Omental fat pad (tissue), 4 donors: ENCODE results near the gene PMEPA1. TPM values are rescaled to one million over a fixed set of nuclear protein-coding genes. Genes with fewer than 3 reads are reported as not detected.

Source experiments
- ATAC-seq: fragments of 150-250 bp; one replicate; pipeline ENCODE4 v1.9.1; 2016; ENCODE audit warnings: mild to moderate bottlenecking, moderate library complexity; ENCODE audit not compliant: low FRiP score
- DNase-seq: peaks from one replicate; pipeline ENCODE4 v3.0.0-alpha.2; 2019; ENCODE audit warnings: low spot score
- total RNA-seq, 4 donors: library from RNA; depleted of rRNA; stranded (reverse); fragments of >200 nt; gene quantifications; one replicate each; pipeline ENCODE4 v1.1.0, GENCODE V29; 2016
- TF ChIP-seq, protein P1 (sequence below), 3 donors: fragments of 450-650 bp; IDR thresholded peaks; one replicate each; pipeline ENCODE4 v1.5.1; 2016 to 2017; ENCODE audit warnings: antibody characterized with exemption in 3 of 3, mild to moderate bottlenecking in 3 of 3, moderate library complexity in 2 of 3

The PMEPA1 gene
- total RNA-seq, 4 donors from 2014 or later: 10.4 to 42.7 (median 18.9) TPM

DNA sequence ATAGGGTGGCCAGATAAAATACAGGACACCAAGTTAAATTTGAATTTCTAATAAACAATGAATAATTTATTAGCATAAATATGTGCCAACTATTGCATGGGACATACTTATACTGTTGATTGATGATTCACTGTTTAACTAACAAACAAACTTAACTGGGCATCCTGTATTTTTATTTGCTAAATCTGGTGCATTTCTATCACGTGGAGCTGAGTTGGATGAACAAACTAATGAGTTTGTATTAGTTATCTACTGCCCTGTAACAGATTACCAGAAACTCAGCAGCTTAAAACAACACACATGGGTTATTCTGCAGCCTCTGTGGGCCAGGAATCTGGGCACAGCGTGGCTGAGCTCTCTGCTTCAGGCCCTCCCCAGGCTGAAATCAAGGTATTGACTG lies 28.2 kb upstream of the PMEPA1 start:
- no peak for DNase-seq
- ATAC-seq: no peak
- TF ChIP-seq, protein P1, sequence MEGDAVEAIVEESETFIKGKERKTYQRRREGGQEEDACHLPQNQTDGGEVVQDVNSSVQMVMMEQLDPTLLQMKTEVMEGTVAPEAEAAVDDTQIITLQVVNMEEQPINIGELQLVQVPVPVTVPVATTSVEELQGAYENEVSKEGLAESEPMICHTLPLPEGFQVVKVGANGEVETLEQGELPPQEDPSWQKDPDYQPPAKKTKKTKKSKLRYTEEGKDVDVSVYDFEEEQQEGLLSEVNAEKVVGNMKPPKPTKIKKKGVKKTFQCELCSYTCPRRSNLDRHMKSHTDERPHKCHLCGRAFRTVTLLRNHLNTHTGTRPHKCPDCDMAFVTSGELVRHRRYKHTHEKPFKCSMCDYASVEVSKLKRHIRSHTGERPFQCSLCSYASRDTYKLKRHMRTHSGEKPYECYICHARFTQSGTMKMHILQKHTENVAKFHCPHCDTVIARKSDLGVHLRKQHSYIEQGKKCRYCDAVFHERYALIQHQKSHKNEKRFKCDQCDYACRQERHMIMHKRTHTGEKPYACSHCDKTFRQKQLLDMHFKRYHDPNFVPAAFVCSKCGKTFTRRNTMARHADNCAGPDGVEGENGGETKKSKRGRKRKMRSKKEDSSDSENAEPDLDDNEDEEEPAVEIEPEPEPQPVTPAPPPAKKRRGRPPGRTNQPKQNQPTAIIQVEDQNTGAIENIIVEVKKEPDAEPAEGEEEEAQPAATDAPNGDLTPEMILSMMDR (IDR thresholded peaks at IDR 0.05): no peak

DNA sequence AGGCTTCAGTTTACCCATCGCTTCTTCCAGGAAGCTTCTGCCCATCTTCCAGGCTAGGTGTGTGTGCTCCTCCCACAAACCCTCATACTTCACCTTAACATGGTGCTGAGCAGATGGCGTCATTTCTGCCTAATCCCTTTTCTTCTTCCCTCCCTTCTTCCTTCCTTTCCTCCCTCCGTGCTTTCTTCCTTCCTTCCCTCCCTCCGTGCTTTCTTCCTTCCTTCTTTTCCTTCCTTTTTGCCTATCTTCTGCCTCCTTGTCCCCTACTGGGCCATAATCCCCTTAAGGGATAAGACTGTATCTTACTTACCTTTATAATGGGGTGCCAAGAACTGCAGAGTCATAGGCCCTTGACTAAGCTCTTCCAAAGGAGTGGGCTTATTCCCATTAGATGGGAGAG lies 27.5 kb upstream of the PMEPA1 start:
- TF ChIP-seq, protein P1 (IDR thresholded peaks at IDR 0.05): no peak
- ATAC-seq (no peak), DNase-seq (no peak)

DNA sequence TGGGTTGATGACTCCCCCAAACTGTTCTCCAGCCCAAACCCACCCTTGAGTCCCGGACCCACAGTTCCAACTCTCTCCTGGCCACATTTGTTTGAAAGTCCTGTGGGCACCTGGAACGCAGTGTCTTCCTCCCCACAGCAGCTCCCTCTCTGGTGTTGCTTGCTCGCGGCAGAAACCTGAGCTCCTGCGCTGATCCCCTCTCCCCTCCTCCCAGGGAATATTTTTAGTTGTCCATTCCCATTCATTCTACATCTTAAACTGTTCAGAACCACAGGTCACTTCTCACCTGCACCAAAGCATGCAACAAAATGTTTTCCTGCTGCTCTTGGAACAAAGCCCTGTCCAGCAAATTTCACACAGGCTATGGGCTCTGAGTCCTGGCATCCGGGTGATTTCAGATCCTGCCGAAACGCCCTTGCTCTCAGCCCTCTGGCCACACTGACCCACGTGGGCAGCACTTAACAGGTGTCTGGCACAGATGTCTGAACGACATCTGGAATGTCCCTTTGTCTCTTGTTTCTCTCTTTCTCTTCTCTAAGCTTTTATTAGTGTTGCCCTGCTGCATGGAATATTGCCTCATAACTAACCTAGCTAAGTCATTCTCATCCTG lies 27.0 kb upstream of the PMEPA1 start:
- DNase-seq (no peak), ATAC-seq (no peak)
- TF ChIP-seq, protein P1 (IDR thresholded peaks at IDR 0.05): no peak

DNA sequence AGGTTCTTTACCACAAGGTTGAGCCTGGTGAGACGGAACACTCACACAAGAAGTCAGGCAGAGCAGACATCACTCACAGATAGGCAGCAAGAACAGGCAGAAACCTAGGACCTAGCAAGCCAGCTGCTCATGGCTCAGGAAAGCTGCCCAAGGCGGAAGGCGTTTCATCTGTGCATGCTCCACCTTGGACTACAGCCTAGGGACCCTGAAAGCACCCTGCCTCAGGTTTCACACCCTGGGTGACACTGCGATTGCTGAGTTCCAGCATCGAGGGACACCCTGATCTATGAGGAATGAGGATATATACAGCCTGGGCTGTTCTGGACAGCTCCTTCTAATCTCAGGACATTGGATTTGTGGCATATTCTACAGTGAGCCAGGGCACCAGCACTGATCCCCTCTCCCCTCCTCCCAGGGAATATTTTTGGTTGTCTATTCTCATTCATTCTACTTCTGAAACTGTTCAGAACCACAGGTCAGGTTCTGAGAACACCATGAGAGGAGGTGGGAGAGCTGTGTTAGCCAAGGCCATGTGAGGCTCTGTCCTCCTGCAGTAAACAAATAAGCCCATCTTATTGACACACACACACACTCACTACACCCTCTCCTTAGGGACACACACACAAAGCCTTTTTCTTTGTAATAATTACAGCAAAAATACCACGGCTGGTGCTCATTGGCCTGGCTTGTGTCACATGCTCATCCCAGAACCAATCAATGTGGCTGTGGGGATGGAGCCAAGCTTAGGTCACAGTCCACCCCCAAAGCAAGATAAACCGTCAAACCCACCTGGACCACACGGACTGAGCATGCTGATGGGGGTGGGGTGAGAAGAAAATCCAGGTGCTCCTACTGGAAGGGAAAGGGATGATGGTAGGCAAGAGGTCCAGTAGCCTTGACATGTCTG lies 26.3 kb upstream of the PMEPA1 start:
- no peak for DNase-seq
- no peak for ATAC-seq
- TF ChIP-seq, protein P1 (IDR thresholded peaks at IDR 0.05): no peak

DNA sequence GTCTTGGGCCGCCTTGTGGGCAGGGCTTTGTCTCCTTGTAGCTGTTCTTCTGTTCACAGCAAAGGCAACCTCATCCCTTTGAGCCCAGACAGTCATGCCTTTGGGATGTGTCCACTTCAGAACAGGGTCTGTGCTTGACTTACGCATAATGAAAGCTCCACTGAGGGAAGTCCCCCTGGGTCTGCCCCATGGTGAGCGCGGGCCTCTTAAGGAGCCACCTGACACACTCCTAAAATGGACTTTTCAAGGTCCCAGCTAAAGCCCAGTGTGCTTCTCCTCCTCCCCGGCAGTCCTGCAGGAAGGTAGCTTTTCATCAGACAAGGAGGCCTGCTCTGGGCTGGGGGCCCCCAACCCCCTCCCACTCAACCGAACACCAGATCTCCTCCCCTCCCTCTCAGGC lies 24.9 kb upstream of the PMEPA1 start:
- ATAC-seq (no peak), DNase-seq (no peak)
- TF ChIP-seq, protein P1 (IDR thresholded peaks at IDR 0.05): no peak

DNA sequence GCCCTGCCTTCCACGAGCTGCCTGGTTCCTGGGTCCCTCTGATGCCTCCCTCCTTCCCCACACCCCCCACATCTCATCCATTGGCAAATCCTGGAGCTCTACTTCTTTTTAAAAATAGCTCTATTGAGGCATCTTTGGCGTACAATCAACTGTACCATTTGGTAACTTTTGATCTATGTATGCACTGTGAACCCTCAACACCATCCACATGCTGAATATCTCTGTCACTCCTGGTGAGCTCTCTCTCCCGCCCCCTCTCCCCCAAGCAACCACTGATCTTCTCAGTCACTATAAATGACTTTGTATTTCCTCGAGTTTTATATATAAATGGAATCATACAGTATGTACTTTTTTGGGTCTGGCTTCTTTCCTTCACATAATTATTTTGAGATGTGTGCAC lies 22.4 kb upstream of the PMEPA1 start:
- TF ChIP-seq, protein P1 (IDR thresholded peaks at IDR 0.05): no peak
- DNase-seq: no peak
- ATAC-seq: no peak
